ENCODE results near the gene TSPAN17. TPM values are rescaled to one million over a fixed set of nuclear protein-coding genes. Genes with fewer than 3 reads are reported as not detected.
A peak's percentile ranks its signal among the peaks of the same experiment; 100 is the strongest.

TSPAN17 gene
- total and polyA plus RNA-seq, 2 experiments from 2014 or later, result 11.7 to 52.1 TPM

DNA sequence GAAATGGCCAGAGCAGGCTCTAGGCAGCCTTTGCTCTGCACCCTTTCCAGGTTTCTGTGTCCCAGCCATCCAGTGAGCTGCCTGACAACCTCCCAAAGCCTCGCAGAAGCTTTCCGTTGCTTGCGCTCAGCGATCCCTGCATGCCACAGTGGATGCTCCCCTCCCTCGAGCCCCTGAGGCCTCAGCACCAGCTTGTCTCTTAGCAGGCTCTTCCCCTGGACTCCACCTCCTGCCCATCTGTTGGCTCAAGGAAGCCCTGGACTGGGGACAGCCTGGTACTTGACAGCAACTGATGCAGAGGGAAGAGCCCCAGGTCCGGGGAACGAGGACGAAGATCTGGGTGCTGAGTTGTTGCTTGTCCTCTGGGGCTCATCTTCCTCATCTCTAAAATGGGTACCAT lies 23.2 kb downstream of the TSPAN17 start:
- Mint-ChIP-seq H3K4me3 (no peak overlapping the region), H3K4me1 (peaks cover 24% of the 10 kb centered on the region), H3K27me3 (ENCODE audit: insufficient read depth, low read depth, poor library complexity) (peaks cover 8% of the 10 kb centered on the region), H3K27ac (no peak overlapping the region), H3K9me3 (peaks cover under 1% of the 10 kb centered on the region; the same call in 2 of the 3 replicates), H3K36me3 (ENCODE audit: low read depth) (no peaks in the 10 kb centered on the region; the same call in 2 of the 3 replicates)
- H3K27ac ChIP-seq (ENCODE audit: low read depth), result no peak overlapping the region
- no peaks in the 10 kb centered on the region for H3F3A ChIP-seq (replicated peaks; ENCODE audit: low read depth)
- H3K79me2 ChIP-seq (replicated peaks; ENCODE audit: insufficient read depth), result no peaks in the 10 kb centered on the region
- H3K4me3 ChIP-seq, result no peak overlapping the region
- no peak overlapping the region for H2AFZ ChIP-seq
- TF ChIP-seq, protein P1, sequence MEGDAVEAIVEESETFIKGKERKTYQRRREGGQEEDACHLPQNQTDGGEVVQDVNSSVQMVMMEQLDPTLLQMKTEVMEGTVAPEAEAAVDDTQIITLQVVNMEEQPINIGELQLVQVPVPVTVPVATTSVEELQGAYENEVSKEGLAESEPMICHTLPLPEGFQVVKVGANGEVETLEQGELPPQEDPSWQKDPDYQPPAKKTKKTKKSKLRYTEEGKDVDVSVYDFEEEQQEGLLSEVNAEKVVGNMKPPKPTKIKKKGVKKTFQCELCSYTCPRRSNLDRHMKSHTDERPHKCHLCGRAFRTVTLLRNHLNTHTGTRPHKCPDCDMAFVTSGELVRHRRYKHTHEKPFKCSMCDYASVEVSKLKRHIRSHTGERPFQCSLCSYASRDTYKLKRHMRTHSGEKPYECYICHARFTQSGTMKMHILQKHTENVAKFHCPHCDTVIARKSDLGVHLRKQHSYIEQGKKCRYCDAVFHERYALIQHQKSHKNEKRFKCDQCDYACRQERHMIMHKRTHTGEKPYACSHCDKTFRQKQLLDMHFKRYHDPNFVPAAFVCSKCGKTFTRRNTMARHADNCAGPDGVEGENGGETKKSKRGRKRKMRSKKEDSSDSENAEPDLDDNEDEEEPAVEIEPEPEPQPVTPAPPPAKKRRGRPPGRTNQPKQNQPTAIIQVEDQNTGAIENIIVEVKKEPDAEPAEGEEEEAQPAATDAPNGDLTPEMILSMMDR (conservative IDR thresholded peaks at IDR 0.05; ENCODE audit: low read depth in 2 of 2), result no peak
- TF ChIP-seq ETS1 (IDR thresholded peaks at IDR 0.05), result no peak
- no peaks in the 10 kb centered on the region for H4K20me1 ChIP-seq (replicated peaks; ENCODE audit: insufficient read depth)
- peaks cover 2% of the 10 kb centered on the region for H3K4me1 ChIP-seq (ENCODE audit: insufficient read depth)
- H3K27me3 ChIP-seq (ENCODE audit: insufficient read depth), result no peaks in the 10 kb centered on the region
- H3K4me2 ChIP-seq, result no peak overlapping the region
- DNase-seq (ENCODE audit: low spot score), result no peak
- no peak for ATAC-seq
- H3K36me3 ChIP-seq (ENCODE audit: insufficient read depth), result no peaks in the 10 kb centered on the region
- no peaks in the 10 kb centered on the region for H3K9me2 ChIP-seq (ENCODE audit: insufficient read depth)

DNA sequence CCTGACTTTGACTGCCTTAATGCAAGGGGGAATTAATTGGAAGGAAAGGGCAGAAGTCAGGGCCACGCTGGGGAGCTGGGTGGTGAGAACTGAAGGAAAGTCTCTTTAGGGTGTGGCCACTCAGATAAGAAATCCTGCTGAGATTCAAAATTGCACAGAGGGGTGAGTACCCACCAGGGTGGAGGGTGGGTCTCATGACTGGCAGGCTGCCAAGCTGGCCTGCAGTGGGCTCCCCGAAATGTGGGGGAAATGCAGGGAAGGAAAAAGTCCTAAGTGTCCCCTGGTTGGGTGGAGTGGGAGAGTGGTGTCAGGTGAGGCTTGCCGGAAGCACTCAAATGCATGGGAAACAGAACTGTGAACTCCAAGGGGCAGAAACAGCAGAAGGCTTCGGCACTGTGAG lies 24.1 kb downstream of the TSPAN17 start:
- Histone ChIP-seq H3F3A (replicated peaks; ENCODE audit: low read depth) (no peaks in the 10 kb centered on the region), H3K79me2 (replicated peaks; ENCODE audit: insufficient read depth) (no peaks in the 10 kb centered on the region), H3K4me1 (ENCODE audit: insufficient read depth) (peaks cover 2% of the 10 kb centered on the region), H3K27ac (ENCODE audit: low read depth) (no peak overlapping the region), H3K9me2 (ENCODE audit: insufficient read depth) (no peaks in the 10 kb centered on the region), H4K20me1 (replicated peaks; ENCODE audit: insufficient read depth) (no peaks in the 10 kb centered on the region), H3K27me3 (ENCODE audit: insufficient read depth) (no peaks in the 10 kb centered on the region), H2AFZ (peak overlapping the region; percentile 84; the same call in 1 of the 2 replicates), H3K36me3 (ENCODE audit: insufficient read depth) (no peaks in the 10 kb centered on the region), H3K4me2 (peak overlapping the region; percentile 15; the same call in 1 of the 2 replicates), H3K4me3 (no peak overlapping the region)
- DNase-seq (ENCODE audit: low spot score) (no peak), ATAC-seq (no peak)
- no peak overlapping the region; the same call in 2 of the 3 replicates for H3K4me3 Mint-ChIP-seq
- H3K36me3 Mint-ChIP-seq (ENCODE audit: low read depth), result no peaks in the 10 kb centered on the region; the same call in 2 of the 3 replicates
- H3K9me3 Mint-ChIP-seq, result no peaks in the 10 kb centered on the region; the same call in 2 of the 3 replicates
- peaks cover 11% of the 10 kb centered on the region for H3K27me3 Mint-ChIP-seq (ENCODE audit: insufficient read depth, low read depth, poor library complexity)
- H3K4me1 Mint-ChIP-seq, result peaks cover 31% of the 10 kb centered on the region
- no peak overlapping the region; the same call in 1 of the 2 replicates for H3K27ac Mint-ChIP-seq
- TF ChIP-seq ZNF462 (CRISPR knock-in tag; IDR thresholded peaks at IDR 0.05), result no peak
- TF ChIP-seq EZH2phosphoT487 (IDR thresholded peaks at IDR 0.05; ENCODE audit: unreplicated experiment), result no peak
- no peak for TF ChIP-seq POLR2AphosphoS5 (IDR thresholded peaks at IDR 0.05; ENCODE audit: low read depth)
- no peak for TF ChIP-seq EZH2 (IDR thresholded peaks at IDR 0.05; ENCODE audit: low read depth, unreplicated experiment)
- TF ChIP-seq CREB1 (CRISPR knock-in tag; IDR thresholded peaks at IDR 0.05; ENCODE audit: low read depth), result no peak
- TF ChIP-seq NANOG (IDR thresholded peaks at IDR 0.05; ENCODE audit: borderline replicate concordance), result no peak
- TF ChIP-seq, protein P2, sequence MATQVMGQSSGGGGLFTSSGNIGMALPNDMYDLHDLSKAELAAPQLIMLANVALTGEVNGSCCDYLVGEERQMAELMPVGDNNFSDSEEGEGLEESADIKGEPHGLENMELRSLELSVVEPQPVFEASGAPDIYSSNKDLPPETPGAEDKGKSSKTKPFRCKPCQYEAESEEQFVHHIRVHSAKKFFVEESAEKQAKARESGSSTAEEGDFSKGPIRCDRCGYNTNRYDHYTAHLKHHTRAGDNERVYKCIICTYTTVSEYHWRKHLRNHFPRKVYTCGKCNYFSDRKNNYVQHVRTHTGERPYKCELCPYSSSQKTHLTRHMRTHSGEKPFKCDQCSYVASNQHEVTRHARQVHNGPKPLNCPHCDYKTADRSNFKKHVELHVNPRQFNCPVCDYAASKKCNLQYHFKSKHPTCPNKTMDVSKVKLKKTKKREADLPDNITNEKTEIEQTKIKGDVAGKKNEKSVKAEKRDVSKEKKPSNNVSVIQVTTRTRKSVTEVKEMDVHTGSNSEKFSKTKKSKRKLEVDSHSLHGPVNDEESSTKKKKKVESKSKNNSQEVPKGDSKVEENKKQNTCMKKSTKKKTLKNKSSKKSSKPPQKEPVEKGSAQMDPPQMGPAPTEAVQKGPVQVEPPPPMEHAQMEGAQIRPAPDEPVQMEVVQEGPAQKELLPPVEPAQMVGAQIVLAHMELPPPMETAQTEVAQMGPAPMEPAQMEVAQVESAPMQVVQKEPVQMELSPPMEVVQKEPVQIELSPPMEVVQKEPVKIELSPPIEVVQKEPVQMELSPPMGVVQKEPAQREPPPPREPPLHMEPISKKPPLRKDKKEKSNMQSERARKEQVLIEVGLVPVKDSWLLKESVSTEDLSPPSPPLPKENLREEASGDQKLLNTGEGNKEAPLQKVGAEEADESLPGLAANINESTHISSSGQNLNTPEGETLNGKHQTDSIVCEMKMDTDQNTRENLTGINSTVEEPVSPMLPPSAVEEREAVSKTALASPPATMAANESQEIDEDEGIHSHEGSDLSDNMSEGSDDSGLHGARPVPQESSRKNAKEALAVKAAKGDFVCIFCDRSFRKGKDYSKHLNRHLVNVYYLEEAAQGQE (IDR thresholded peaks at IDR 0.05; ENCODE audit: unreplicated experiment), result no peak
